Activated CD4-positive, alpha-beta T cell treated with anti-CD3 and anti-CD28 coated beads, Interleukin-2, amount 50 U/mL, for 4 hours (primary cell): Measurements from ENCODE around the gene GPD2.
"Not testable (repeated sequence)": the region's sequence is repeated elsewhere in the genome, so short reads cannot be mapped to it uniquely, and the experiment has no call there.

Experiments used
- DNase-seq, 2 experiments: peaks; one replicate each; pipeline ENCODE4 v3.0.0-alpha.2; 2020

GPD2 gene

DNA sequence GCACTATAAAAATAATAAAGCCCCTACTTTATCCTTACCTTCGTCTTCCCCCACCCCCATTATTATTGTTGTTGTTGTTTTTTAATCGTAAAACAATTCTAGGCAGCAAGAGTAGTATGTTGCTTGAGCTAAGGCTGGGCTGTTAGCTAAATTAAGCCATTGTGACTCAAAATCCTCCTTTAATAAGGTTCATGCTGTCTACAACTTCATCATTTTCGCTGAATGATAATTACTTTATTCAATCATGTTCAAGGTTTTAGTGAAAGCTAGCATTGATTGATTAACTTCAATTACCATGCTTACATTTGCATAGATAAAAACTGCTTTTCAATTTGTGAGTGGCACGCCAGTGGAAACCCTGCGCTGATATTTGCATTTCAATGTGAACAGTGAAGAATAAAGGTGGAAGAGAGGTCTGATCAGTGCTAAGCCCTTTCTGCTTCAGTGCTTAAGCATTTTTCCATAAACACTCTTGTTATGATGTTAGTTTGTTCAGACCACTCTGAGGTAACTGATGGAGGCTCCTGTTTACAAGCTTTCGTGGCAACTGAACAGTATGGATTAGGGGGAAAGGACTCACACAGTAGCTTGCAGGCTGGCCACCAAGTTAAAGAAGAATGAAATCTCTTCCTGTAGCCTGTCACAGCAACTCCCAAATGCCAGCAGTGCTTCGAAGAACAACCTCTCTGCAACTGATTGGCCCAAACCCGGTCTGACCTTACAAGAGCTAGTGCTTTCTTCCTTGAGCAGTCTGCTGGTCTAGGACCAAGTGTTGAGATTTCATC lies 156.8 kb downstream of the GPD2 start:
- DNase-seq = no peak

DNA sequence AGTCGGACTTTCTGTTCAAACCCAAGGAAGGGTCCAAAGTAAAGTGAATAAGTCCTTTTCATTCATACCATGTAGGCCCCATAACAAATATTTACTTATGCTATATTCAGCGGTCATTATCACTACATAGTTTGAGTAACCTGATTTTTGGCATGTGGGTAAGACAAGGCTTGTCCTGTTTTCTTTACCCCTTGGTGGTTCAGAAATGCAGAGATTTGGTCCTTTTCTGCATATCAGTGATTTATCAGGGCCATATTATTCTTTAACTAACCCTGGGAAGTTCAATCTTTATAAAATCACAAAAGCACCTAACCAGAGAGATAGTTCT lies 157.4 kb downstream of the GPD2 start:
- no peak for DNase-seq

DNA sequence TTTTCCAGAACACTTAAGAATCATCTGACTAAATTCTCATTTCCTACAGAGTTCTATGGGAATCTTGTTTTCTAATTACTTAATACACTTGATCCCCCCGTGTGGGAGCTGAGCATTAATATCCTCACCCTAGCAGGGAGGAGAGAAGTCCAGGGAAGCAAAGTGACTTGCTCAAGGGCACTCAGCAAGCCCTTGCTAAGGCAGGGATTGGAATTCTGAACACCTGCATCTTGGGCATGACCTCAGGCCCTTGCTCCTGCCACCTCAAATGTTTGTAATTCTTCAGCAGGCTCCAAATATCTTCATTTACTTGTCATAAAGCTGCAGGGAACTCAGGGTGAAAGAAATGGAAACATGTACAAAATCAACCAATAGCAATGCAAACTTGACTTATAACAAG lies 162.4 kb downstream of the GPD2 start:
- DNase-seq = no peak

DNA sequence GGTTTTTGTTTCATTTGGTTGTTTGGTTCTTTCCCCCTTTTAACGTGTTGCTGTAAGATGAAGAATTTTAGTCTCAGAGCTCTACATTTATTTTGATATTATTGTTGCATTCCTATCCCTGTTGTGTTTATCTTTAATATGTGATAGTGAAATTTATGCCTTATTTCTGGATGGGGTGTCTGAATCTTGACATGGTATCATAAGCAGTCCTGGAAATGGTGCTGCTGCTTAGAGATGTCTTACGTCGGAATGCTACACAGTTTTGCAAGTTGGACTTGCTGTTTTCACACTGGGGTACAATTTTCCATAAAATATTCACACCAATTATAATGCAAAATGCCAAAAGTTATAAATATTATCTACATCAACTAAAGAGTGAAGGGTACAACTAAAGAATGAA lies 164.0 kb downstream of the GPD2 start:
- no peak for DNase-seq

DNA sequence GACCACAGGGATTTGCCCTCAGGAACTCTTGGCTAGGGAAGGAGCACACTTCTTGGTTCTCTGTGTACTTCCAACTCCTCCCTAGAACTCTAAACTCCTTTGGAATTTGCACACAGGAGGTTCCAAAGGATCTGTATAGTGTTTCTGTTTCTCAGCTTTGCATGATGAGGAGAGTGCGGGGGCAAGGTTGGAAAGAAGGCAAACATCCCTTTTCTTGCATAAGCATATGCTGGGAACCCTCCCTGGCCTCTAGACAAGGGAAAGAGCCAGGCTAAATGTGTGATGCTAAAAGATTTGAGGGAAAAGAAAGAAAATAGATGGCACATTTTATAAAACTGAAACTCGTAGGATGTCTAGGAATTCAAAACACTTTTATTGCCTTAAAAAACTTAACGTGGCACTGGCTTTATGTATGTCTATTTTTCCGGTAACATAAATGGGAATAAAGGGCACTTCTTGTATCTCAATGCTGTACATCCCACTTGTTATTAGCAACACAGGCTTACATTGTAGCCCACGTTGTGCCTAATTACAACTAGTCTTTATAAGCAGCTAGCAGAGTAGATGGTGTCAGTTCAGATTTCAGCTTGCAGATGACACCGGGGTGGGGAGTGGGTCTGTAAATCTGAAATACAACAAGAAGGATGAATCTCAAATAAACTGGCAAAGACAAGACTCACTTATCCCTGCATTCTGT lies 165.8 kb downstream of the GPD2 start:
- no peak for DNase-seq

DNA sequence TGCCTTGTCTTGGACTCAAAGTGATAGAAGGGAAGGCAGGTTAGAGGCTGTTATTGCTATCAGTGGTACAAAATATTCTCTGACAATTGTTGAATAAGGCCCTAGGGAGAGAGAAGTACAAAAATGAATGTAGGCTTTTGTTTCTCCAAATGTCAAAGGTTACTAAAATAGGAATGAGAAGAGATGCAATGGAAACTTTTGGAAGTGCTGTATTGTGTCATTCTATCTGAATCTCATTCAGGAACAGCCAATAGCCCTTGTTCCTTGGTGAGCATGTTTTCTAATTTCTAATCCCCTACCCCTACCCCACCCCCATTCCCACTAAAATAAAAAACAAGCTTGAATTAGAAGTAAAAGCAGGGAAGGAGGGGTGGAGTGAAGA lies 166.4 kb downstream of the GPD2 start:
- no peak for DNase-seq

DNA sequence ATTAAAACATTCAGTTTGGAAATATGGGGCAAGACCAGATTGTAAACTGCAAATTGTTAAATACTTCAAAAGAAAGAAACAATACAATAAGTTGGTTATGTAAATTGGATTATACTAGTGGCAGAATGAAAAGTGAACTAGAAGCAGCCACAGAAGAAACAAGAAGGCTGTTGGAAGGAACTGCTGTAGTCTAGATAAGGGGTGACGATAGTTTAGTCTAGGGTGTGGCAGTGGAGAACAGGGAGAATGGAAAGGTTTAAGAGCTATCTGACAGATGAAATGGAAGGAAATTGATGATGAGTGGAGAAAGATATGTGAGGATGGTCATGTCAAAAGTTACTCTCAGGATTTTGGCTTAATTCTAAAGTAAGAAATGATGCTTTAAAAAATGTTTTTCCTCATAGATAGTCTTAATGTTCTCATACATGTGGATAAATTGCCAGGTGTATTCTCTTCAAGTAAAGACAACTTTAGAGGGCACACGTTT lies 179.7 kb downstream of the GPD2 start:
- no peak for DNase-seq

DNA sequence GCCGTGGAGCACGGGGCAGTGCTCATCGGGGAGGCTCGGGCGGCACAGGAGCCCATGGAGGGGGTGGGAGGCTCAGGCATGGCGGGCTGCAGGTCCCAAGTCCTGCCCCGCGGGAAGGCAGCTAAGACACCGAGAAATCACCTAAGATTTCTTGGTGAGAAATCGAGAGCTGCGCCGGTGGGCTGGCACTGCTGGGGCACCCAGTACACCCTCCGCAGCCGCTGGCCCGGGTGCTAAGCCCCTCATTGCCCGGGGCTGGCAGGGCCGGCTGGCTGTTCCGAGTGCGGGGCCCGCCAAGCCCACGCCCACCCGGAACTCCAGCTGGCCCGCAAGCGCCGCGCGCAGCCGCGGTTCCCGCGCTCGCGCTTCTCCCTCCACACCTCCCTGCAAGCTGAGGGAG lies 181.9 kb downstream of the GPD2 start:
- not testable (repeated sequence) for DNase-seq

DNA sequence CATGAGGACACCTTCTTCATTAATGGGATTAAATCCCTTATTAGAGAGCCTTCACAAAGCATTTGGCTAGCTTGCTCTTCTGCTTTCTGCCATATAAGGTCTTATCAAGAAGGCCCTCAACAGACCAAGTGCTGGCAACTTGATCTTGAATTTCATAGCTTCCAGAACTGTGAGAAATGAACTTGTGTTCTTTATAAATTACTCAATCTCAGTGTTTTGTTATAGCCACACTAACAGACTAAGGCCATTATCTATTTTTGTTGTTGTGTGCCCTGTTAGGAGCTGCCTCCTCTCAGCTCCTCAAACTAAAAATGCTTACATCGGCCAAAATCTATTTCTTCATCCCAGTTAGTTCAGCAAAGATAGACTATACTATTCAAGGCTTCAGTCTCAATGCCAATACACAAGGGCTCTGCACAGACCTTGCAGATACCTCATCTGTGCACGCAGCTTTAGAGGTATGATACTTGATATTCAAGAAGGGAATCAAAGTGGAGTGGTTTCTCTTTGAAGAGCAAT lies 182.9 kb downstream of the GPD2 start:
- no peak for DNase-seq

DNA sequence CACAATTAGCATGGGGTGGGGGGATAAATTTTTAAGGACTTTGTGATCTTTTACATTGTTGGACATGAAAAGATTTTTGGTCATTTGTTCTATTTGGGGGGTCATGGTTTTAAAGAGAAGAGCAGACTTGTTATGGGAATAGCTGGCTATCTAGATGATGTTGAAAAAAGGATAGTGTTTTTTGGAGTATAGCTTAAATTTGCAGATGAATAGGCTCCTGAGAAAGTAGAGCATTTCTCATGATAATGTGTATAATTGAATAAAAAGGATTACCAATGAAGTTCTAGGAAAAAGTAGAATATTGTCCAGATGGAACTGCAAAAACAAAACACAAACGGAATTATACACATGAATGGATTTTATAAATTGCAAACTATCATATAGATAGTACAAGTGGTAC lies 186.3 kb downstream of the GPD2 start:
- DNase-seq = no peak

DNA sequence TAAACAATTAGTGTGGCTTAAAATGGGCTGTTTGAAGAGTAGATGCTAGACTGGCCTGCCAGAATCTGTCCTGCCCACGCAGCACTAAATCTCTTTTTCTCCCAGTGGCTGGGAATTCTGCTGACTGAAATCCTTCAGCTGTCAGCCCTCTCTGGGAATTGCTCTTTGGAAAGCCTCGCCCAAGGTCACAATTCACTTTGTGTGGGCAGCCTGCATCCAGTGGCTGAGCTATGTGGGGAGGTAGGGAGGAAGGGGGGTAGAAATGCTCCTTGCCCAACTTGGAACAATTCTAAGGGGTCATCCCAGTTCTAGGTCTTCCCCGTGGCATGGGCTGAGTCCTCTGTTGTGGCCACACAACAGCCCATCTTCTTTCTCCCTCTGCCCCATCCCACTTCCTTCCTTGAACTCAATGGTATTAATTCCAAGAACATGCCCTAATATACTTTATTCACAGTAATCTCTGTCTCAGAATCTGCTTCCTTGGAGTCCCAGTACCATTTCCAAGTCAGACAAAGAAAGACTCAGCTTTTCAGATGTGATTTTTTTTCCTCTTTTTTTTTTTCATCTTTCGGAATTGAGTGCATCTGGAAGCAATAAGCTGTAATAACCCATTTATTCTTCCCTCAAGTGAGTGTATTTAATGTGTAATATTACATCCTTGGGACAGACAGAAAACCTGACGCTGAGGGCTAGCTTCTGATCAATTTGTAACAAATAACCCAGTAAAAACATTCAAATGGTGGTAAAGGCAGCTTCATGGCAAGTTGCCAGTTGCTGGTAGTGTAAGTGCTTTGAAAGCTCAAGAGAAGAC lies 189.4 kb downstream of the GPD2 start:
- no peak for DNase-seq

DNA sequence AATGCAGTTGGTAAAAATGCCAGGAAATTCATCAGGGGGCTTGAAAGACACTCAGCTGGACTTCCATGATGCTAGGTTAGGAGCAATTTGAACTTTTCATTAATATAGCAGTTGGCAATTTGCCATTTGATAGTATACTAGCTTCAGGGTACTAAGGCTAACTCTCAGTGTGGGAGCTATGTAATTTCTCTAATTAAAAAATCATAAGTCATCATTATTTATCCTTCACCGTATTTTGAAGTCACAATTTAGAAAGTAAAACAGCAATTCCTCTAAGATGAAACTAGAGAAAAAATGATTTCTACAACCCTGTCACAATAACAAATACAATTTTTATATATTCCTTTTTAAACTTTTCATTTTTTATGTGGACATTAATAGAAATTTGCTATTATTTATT lies 190.8 kb downstream of the GPD2 start:
- DNase-seq = no peak

DNA sequence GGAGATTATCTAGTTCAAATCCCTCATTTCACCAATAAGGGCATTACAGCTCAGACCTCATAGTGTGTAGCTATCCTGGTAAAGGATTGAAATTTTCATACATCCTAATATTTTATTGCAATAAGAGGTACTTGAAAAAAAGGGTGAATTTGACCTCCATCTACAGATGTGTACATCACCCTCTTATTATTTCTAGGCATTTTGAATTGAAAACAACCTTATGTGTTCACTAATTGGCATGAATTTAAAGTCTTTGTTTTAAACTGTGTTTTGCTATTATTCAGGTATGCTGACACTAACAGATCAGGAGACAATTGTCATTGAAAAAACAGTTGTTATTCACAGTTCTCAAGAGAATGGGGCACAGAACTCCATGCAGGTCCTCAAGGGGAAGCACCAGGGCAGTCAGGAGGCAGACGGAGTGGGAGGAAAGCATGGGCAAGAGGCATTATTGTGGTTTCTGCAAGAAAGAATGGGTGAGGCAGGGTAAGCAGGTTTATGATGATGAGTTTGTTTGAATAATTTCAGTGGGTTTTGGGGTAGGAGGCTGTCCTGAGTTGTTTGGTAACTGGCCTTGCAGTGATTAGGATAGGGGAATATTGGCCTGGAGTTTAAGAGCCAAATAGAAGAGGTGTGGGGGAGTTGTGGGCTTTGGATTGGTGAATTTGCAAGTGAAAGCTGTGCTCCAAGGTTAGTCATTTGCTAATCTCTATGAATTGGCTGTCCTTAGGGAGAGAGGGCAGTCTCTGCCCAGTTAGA lies 194.6 kb downstream of the GPD2 start:
- no peak for DNase-seq

DNA sequence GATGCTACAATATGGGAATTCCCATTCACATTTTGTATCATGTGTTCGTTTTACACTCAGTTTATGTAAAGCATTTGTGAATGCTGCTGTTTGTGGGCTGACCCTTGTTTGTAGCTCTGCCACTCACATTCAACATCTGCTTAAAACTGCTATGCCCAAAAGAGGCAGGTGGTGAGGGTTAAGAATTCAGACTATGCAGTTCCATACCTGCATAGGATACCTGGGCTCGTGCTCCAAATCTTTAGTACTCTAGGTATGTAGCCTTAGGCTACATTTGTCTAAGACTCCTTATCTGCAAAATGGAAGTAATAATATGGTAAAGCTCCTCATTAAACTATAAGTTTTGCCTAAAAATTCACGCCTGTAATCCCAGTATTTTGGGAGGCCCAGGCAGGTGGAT lies 199.5 kb downstream of the GPD2 start:
- no peak for DNase-seq
